Measurements from ENCODE around the gene SAP30BP.

SAP30BP gene

DNA sequence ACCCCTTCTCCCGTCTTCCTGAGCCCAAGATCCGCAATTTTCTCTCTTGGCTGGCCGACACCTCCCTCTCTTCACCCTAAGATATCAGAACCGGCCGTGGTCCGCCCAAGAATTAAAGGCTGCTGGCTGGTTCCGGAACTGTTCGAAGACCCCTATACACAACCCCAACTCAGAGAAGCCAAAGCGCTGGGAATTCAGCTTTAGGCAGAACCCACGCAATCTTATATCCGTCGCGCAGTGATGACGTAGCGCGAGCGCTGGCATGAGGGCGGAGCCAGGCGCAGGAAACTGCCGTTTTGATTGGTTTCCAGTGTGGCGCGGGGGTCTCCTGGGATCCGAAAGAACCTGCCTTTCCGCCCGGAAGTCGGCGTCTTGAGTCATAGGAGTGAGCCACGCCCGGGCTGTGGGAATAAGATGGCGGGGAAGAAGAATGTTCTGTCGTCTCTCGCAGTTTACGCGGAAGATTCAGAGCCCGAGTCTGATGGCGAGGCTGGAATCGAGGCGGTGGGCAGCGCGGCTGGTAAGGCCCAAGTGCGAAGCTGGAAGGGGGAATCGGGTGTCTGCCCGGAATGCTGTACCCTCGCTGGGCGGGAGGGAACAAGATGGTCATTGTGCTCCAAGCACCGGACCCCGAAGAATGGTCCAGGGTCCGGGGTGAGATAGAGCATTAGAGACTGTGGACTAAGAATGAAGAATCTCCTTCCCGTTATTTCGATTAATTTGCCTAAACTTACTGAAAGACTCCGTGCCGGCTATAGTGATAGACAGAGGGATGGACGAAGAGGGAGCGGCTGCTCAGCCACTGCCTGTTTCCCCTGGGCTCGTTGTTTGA, at the start of gene SAP30BP, which contains the start of gene RECQL5:
Gene SAP30BP (plus strand): TSS at position 380 of the 832 bp plus-strand sequence. CDS start 35 bp downstream, at position 415.
Gene RECQL5 (minus strand): TSS at position 196 of the 832 bp plus-strand sequence. CDS start 597 bp downstream, outside the sequence.
- peak; percentile 91 to 98 (median 96) for DNase-seq

DNA sequence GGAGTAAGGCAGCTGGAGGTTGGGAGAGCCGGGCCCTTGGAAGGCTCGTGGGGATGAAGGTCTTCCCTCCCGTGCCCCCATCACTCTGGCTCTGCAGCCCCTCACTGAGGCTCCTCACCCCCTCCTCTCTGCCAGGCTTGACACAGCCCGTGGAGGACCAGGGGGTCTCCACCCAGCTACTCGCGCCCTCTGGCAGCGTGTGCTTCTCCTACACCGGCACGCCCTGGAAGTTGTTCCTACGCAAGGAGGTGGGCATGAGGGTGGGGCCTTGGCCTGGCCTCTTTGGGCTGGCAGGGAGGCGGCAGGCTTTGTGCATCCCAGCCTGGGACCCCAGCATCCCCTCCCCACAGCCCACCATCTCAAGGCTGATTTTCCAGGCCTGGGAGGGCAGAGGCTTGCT, 49.5 kb upstream of the SAP30BP start:
- DNase-seq = no peak

GRCh38 chr17:75619506-75620431, 47.4 kb upstream of the SAP30BP start:
- DNase-seq = peak in 1 of 6 experiments; percentile 16

- no peak for DNase-seq
Observed at GRCh38 chr17:75621489-75621888, 45.6 kb upstream of the SAP30BP start.

- no peak for DNase-seq
Observed at GRCh38 chr17:75622076-75622475, 45.1 kb upstream of the SAP30BP start.

- DNase-seq = no peak
Observed at GRCh38 chr17:75622771-75623273, 44.3 kb upstream of the SAP30BP start.

DNA sequence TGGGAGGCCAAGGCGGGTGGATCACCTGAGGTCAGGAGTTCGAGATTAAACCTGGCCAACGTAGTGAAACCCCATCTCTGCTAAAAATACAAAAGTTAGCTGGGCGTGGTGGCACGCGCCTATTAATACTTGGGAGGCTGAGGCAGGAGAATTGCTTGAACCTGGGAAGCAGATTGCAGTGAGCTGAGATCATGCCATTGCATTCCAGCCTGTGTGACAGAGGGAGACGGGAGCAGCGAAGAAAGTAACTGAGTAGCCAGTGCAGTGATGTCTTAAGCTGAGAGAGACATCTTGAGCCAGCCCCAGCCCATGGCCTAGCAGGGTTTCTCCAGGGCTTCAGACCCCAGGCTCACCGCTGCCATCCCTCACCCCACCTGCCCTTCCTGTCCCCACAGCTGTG, 43.8 kb upstream of the SAP30BP start:
- no peak for DNase-seq

GRCh38 chr17:75624021-75624420, 43.1 kb upstream of the SAP30BP start:
- no peak for DNase-seq

DNA sequence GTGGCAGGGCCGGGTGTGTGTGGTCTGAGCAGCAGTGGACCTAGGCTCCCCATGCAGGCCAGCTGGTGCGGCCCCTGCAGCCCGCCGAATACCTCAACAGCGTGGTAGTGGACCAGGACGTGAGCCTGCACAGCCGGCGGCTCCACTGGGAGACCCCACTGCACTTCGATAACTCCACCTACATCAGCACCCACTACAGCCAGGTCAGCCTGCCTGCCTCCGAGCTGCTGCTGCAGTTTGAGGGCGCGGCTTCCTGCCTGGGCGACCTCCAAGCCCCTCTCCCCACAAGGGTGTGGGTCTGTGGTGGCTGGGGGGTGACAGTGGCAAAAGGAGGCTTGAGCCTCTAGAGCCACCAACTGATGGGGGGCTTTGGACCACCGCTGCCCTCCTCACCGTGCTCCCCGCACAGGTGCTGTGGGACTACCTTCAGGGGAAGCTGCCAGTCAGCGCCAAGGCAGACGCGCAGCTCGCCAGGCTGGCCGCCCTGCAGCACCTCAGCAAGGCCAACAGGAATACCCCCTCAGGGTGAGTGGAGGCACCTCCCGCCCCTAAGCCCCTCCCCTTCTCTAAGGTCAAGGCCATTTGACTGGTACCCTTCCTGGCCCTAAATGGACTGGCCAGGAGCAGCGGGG, 42.3 kb upstream of the SAP30BP start:
- no peak for DNase-seq

DNA sequence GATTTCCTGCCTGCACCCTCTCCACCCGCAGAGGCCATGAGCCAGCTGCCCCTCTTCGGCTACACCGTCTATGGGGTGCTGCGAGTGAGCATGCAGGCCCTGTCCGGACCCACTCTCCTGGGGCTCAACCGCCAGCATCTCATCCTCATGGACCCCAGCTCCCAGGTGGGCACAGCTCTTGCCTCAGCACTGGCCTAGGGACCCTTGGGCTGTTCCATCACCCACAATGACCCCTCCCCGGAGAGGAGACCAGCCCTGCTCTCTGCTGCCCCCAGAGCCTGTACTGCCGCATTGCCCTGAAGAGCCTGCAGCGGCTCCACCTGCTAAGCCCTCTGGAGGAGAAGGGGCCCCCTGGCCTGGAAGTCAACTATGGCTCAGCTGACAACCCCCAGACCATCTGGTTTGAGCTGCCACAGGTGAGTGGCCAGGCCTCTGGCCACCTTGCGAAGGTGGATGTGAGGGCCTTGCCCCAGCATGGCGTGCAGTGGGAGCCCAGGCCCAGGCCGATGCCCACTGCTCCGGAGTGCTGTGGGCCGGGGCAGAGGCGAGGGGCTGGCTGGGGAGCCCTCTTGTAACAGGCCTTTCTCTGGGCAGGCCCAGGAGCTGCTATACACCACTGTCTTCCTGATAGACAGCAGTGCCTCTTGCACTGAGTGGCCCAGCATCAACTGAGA, 41.2 kb upstream of the SAP30BP start:
- no peak for DNase-seq

GRCh38 chr17:75626496-75627038, 40.6 kb upstream of the SAP30BP start:
- DNase-seq = no peak

DNA sequence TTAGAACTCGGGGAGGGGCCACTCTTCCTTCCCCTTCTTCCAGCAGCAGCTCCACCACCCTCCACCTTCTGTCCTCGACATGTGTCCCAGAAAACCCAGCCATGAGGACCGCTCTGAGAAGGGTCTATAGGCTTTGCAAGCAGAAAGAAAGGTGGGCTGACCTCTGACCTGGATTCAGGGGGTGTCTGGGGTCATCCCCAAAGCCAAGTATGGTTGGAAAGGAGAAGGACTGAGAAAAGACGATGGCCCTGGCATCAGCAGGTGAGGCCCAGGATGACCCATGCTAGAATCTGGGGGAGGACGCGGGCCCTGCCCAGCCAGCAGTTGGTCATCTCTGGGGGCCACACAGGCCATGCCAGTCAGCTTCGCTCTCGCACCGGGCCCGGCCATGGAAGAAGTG, 40.0 kb upstream of the SAP30BP start:
- DNase-seq = no peak

DNA sequence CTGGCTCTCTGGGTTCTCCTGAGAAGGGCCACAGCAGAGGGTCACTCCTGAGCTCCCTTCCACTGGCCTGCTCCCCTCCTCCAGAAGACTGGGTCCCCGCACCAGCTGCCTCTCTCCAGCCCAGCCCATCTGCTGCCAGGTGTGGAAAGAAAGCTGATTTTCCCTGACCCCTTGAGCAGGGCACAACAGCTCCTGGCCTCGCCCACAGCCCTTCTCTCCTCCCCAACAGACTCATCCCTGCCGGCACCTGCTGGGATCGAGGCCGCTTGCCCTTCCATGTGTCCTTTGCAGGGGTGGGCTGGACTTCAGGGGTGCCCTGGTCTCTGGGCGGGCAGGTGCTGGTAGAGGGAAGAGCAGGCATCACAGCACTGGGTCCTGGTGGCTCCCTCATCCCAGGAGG, 38.7 kb upstream of the SAP30BP start:
- DNase-seq = no peak

GRCh38 chr17:75629157-75629556, 38.0 kb upstream of the SAP30BP start:
- no peak for DNase-seq

DNA sequence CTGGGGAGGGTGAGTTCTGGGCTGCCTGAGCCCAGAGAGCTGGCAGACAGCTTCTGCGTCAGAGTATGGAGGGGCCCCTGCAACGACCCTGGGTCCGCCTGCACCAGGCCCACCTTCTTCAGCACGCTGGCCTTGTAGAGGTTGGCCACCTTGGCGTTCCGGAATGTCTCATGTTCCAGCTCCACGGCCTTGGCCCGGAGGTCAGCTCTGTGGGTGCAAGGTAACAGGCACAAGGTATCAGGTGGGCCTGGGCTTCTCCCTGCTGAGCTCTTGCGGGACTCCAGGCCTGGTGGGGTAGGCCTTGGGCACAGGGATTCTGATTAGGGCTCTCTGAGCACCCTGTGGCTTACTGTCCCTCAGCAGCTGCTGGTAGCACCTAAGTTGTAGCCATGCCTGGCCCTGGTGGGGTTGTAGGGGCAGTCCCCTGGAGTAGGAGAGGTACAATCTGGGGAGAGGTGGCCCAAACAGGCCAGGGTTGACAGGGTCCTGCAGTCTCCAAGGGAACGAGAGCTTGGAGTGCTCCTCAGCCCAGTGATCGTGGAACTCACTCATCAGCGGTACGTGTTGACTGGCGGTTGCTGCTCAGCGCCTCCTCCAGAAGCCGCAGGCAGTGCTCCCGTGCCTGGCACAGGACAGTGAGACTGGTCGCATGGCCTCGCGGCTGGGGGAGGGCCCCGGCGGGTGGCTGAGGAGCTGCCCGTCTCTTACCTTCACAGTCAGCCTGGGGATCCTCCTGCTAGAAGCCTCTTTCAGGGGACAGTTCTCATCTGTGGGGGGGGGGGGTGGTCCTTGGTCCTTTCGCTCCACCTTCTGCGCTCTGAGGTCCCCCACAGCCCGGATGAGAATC, 36.8 kb upstream of the SAP30BP start:
- DNase-seq = no peak

GRCh38 chr17:75631353-75631752, 35.8 kb upstream of the SAP30BP start:
- no peak for DNase-seq

- no peak for DNase-seq
Observed at GRCh38 chr17:75632428-75632827, 34.7 kb upstream of the SAP30BP start.

DNA sequence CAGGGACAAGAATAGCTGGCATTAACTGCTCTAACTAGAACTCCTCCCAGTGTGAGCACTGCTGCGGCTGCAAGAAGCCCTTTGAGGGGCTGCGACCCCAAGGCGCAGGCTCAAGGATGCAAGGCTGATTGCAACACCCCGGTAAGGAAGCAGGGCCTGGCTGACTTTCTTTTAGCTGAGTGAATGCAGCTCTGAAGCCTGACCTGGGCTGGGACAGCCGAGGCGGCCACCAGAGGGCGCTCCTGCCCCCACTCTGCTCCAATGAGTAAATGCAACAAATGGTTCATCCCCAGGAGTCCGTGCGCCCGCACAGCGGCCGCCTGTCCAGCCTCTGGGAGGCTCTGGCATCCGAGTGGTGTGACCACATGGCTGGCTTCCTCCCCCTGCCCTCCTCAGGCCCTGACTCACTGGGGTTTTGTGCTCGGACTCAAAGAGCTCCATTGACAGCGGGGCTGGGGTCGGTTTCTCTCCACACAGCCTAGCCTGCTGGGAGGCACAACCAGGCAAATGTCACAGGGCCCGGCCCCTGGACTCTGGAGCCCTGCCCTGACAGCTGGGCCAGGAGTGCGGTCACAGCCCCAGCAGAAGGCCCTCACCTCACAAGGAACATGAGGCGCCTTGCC, 34.2 kb upstream of the SAP30BP start, which contains the start of gene SMIM5:
Gene SMIM5 (plus strand): TSS at position 572 of the 623 bp plus-strand sequence. CDS start 6,768 bp downstream, outside the sequence.
- peak; percentile 47 to 86 (median 74) for DNase-seq

- DNase-seq = peak; percentile 18 to 48 (median 32)
Observed at GRCh38 chr17:75633486-75634375, 33.4 kb upstream of the SAP30BP start.
